OCI-LY3 (cell line): ENCODE data around the gene TRIM15.
"Not testable (repeated sequence)": the region's sequence is repeated elsewhere in the genome, so short reads cannot be mapped to it uniquely, and the experiment has no call there.

Source experiments
- H2AFZ ChIP-seq: fragments of 200-600, 300-600 bp; shearing (Covaris generic); 2 replicates; pipeline ENCODE4 v1.6.0; 2014; ENCODE audit warnings: antibody characterized with exemption, low read depth, low read length
- H3K27ac ChIP-seq: fragments of 200-600, 300-600 bp; sonication (generic); 2 replicates; pipeline ENCODE4 v1.5.1; 2014; ENCODE audit warnings: mild to moderate bottlenecking, low read length, moderate library complexity, mixed read lengths
- H3K27me3 ChIP-seq: fragments of 200-600, 300-600 bp; sonication (generic); 2 replicates; pipeline ENCODE4 v1.6.1; 2014; ENCODE audit warnings: low read depth, low read length, mixed read lengths
- H3K36me3 ChIP-seq: fragments of 200-600, 300-600 bp; sonication (generic); replicated peaks from 2 replicates; pipeline ENCODE3; 2014; ENCODE audit warnings: low read depth, low read length, mixed read lengths
- H3K4me1 ChIP-seq: fragments of 300-600, 200-600 bp; sonication (generic); 2 replicates; pipeline ENCODE4 v1.6.1; 2014; ENCODE audit warnings: low read length, mixed read lengths
- H3K4me2 ChIP-seq: fragments of 200-600, 300-600 bp; sonication (generic); 2 replicates; pipeline ENCODE4 v1.6.1; 2014; ENCODE audit warnings: low read length, mixed read lengths
- H3K4me3 ChIP-seq: fragments of 300-600, 200-600 bp; sonication (generic); 2 replicates; pipeline ENCODE4 v1.5.1; 2014; ENCODE audit warnings: antibody characterized with exemption, mild to moderate bottlenecking, low read length, moderate library complexity
- H3K79me2 ChIP-seq: fragments of 300-600, 200-600 bp; shearing (Covaris generic); 2 replicates; pipeline ENCODE4 v1.6.1; 2014; ENCODE audit warnings: mild to moderate bottlenecking, low read length, mixed read lengths
- H3K9ac ChIP-seq: fragments of 300-600, 200-600 bp; shearing (Covaris generic); 2 replicates; pipeline ENCODE4 v1.6.0; 2014; ENCODE audit warnings: mild to moderate bottlenecking, low read length, moderate library complexity
- H3K9me3 ChIP-seq: fragments of 200-600, 300-600 bp; shearing (Covaris generic); 2 replicates; pipeline ENCODE4 v1.6.1; 2014; ENCODE audit warnings: low read length, mixed read lengths; ENCODE audit not compliant: insufficient read depth
- H4K20me1 ChIP-seq: fragments of 200-600, 300-600 bp; sonication (generic); 2 replicates; pipeline ENCODE4 v1.6.1; 2016; ENCODE audit warnings: low read length, mixed read lengths; ENCODE audit not compliant: insufficient read depth
- EZH2phosphoT487 ChIP-seq: fragments of 200-600 bp; shearing (Covaris generic); IDR thresholded peaks from 2 replicates; pipeline ENCODE4 v1.6.1; 2018; ENCODE audit warnings: antibody characterized with exemption, mixed run types, low read depth
- TF ChIP-seq, protein P1 (sequence below): fragments of 200-600, 300-600 bp; sonication (generic); IDR thresholded peaks from 2 replicates; pipeline ENCODE4 v1.5.1; 2014; ENCODE audit warnings: antibody characterized with exemption, low read length, low read depth

TRIM15 gene

DNA sequence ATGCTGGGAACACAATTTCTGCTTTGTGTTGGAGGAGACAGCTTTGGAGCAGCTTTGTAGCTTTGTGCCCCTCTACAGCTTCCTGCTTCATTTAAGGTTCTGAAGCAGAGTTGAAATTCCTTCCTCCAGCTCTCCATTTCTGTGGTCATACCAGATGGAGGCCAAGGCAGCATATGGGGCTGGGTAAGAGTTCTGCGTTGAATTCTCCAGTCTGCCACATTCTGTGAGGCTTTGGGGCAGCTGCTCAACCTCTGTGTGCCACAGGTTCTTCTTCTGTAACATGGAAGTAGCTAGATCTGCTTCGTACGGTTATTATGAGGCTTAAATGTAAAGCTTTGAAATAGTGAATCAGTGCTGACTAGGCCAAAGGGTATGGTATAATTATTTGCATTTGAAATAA is 52.8 kb downstream of the TRIM15 start:
- no peak overlapping the region for H2AFZ ChIP-seq
- no peaks in the 10 kb centered on the region for H3K36me3 ChIP-seq
- H4K20me1 ChIP-seq: peaks cover 7% of the 10 kb centered on the region; the same call in 1 of the 2 replicates
- TF ChIP-seq, protein P1, sequence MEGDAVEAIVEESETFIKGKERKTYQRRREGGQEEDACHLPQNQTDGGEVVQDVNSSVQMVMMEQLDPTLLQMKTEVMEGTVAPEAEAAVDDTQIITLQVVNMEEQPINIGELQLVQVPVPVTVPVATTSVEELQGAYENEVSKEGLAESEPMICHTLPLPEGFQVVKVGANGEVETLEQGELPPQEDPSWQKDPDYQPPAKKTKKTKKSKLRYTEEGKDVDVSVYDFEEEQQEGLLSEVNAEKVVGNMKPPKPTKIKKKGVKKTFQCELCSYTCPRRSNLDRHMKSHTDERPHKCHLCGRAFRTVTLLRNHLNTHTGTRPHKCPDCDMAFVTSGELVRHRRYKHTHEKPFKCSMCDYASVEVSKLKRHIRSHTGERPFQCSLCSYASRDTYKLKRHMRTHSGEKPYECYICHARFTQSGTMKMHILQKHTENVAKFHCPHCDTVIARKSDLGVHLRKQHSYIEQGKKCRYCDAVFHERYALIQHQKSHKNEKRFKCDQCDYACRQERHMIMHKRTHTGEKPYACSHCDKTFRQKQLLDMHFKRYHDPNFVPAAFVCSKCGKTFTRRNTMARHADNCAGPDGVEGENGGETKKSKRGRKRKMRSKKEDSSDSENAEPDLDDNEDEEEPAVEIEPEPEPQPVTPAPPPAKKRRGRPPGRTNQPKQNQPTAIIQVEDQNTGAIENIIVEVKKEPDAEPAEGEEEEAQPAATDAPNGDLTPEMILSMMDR: no peak
- TF ChIP-seq EZH2phosphoT487: no peak
- H3K9ac ChIP-seq: no peak overlapping the region
- H3K4me3 ChIP-seq: no peak overlapping the region
- H3K27me3 ChIP-seq: no peaks in the 10 kb centered on the region
- H3K4me2 ChIP-seq: no peak overlapping the region
- no peaks in the 10 kb centered on the region for H3K9me3 ChIP-seq
- peaks cover 20% of the 10 kb centered on the region for H3K79me2 ChIP-seq
- peaks cover 10% of the 10 kb centered on the region; the same call in 1 of the 2 replicates for H3K4me1 ChIP-seq
- H3K27ac ChIP-seq: no peak overlapping the region

- 0 out of 2 replicates have a peak, but pooled peaks cover 3% of the 10 kb centered on the region for H3K9me3 ChIP-seq
- H3K4me3 ChIP-seq: no peak overlapping the region
- H3K27ac ChIP-seq: no peak overlapping the region
- no peaks in the 10 kb centered on the region for H3K36me3 ChIP-seq
- H3K4me2 ChIP-seq: peak overlapping the region; percentile 50
- no peaks in the 10 kb centered on the region; the same call in 1 of the 2 replicates for H3K4me1 ChIP-seq
- no peaks in the 10 kb centered on the region for H3K27me3 ChIP-seq
- no peak overlapping the region for H3K9ac ChIP-seq
- peak overlapping the region; percentile 74; the same call in 1 of the 2 replicates for H2AFZ ChIP-seq
- H3K79me2 ChIP-seq: no peaks in the 10 kb centered on the region
- TF ChIP-seq, protein P1: peak; percentile 68
- TF ChIP-seq EZH2phosphoT487: no peak
- H4K20me1 ChIP-seq: no peaks in the 10 kb centered on the region
Observed at GRCh38 chr6:30219244-30219643, 55.9 kb downstream of the TRIM15 start.

GRCh38 chr6:30221395-30221794 is 58.0 kb downstream of the TRIM15 start:
- not testable (repeated sequence) for H3K9me3 ChIP-seq, H2AFZ ChIP-seq, H3K4me3 ChIP-seq, H3K27me3 ChIP-seq, H3K4me1 ChIP-seq, H4K20me1 ChIP-seq, H3K9ac ChIP-seq, H3K79me2 ChIP-seq, H3K27ac ChIP-seq, H3K36me3 ChIP-seq, H3K4me2 ChIP-seq

GRCh38 chr6:30221956-30222355 is 58.6 kb downstream of the TRIM15 start:
- not testable (repeated sequence) for H3K36me3 ChIP-seq, H3K9ac ChIP-seq, H3K4me3 ChIP-seq, H3K27me3 ChIP-seq, H2AFZ ChIP-seq, H4K20me1 ChIP-seq, H3K27ac ChIP-seq, H3K4me1 ChIP-seq, H3K9me3 ChIP-seq, H3K79me2 ChIP-seq, H3K4me2 ChIP-seq
